GM08714 (cell line): ENCODE measurements around the gene MTHFD2.
"Not testable (repeated sequence)": the region's sequence is repeated elsewhere in the genome, so short reads cannot be mapped to it uniquely, and the experiment has no call there.

Source experiments
- H3K4me3 ChIP-seq: fragments of 200-500 bp; sonication (Bioruptor generic); 2 replicates; pipeline ENCODE4 v1.5.1; 2014; ENCODE audit warnings: mild to moderate bottlenecking, low read length, inconsistent platforms
- ZNF274 ChIP-seq: IDR thresholded peaks from 2 replicates; pipeline ENCODE4 v1.6.1; 2012; ENCODE audit warnings: mild to moderate bottlenecking, low read depth, low read length

MTHFD2 gene

DNA sequence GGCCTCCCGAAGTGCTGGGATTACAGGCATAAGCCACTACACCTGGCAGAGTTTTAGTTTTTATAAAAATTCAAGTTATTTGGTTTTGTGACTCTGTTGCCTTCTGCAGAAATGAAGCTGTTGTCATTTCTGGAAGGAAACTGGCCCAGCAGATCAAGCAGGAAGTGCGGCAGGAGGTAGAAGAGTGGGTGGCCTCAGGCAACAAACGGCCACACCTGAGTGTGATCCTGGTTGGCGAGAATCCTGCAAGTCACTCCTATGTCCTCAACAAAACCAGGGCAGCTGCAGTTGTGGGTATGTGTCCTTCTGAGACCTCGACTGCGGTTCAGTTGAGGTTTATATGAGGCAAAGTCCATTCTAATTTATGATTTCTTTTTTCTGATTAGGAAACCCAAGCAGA is 7.2 kb downstream of the MTHFD2 start:
- H3K4me3 ChIP-seq, result peak overlapping the region; percentile 24; the same call in 1 of the 2 replicates
- TF ChIP-seq ZNF274, result no peak

DNA sequence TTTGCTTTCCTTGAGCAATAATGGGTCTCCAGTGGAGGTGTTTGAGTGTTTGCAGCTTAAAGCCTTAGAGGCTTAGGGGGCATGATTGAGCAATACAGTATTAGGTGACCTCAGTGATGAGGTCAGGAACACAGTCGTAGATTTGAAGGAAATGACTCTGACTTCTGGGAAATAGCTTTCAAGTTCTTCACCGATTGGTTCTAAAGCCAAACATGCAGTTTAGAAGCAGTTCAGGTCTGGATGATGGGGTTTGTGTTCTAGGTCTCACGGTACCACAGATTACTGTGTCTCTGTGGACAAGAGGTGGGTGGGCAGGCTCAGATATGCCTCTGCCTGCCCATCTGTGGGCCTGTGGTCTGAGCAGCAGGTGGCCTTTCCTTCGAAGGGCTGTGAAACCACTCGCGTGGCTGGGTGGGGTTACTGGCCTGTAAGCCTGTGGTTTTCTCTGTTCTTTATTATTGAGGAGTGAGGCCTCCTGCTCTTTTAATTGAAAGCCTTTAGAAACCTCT is 7.8 kb downstream of the MTHFD2 start:
- no peak for TF ChIP-seq ZNF274
- no peak overlapping the region for H3K4me3 ChIP-seq

DNA sequence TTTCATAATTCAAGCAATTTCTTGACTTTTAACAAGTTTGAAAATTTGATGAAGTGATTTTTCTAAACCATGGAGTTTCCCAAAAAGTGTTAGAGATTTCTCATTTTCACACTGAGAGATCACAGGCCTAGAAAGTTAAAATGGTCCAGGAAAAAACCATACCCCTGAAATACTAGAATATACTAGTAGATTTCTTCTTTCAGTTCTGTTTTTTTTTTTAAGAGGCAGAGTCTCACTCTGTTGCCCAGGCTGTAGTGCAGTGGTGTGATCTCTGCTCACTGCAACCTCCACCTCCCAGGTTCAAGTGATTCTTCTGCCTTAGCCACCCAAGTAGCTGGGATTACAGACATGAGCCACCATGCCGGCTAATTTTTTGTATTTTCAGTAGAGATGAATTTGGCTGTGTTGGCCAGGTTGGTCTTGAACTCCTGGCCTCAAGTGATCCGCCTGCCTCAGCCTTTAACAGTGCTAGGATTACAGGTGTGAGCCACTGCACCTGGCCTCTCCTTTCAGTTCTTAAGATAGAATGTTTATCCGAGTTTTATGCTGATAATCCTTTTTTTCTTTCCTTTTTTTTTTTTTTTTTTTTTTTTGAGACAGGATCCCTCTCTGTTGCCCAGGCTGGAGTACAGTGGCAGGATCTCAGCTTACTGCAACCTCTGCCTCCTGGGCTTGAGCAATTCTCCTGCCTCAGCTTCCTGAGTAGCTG is 14.4 kb downstream of the MTHFD2 start:
- TF ChIP-seq ZNF274, result no peak
- no peak overlapping the region for H3K4me3 ChIP-seq

DNA sequence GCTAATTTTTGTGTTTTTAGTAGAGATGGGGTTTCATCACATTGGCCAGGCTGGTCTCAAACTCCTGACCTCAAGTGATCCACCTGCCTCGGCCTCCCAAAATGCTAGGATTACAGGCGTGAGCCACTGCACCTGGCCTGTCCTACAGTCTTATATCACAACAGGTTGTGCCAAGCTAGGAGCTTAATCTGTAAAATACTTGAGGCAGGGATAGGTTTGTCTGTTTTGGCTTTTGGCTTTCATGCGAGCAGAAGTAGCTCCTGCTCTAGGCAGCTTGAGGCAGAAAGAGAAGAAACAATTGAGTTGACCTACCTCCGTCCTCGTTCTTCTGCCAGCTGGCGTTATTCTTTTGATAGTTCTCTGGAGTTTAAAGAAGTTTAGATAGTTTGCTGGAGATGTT is 17.4 kb downstream of the MTHFD2 start:
- H3K4me3 ChIP-seq, result not testable (repeated sequence)

DNA sequence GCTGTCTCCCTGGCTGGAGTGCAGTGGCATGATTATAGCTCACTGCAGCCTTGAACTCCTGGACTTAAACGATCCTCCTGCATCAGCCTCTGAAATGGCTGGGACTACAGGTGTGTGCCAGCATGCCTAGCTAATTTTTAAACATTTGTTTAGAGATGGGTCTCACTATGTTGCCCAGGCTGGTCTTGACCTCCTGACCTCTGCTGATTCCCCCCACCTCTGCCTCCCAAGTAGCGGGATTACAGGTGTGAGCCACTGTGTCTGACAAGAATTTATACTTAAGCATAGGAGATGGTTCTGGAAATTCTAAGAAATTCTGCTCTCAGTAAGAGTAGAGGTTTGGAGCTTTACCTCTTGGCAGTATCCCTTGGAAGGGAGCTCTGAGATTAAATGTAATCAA is 18.2 kb downstream of the MTHFD2 start:
- no peak for TF ChIP-seq ZNF274

DNA sequence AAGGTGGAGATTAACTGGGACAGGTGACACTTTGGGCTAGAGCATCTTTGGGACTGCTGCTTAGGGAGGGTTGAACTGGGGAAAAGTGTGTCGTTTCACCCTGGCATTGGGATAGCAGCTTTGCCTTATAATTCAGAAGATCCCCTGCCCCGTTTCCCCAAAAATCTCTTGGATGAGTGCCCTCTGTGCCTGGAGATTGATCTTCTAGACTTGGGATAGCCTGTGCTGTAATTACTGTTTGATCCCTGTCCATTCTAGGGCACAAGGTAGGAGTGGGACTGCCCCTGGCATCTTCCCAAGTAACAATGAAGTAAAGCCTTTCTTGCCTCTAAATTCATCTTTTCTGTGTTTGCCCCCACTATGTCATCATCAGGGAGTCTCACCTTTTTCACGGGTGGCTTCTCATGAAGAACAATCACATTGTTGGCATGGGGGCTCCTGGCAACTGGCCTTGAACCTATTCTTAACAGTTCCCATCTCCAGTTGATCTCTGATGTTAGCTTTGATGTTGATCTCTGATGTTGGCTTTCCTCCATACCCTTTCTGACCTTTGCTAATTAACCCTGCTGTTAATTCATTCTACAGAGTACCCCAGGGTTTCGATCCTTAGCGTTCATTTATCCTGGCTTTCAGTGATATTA is 21.6 kb downstream of the MTHFD2 start:
- TF ChIP-seq ZNF274, result no peak
- no peak overlapping the region for H3K4me3 ChIP-seq

More for the DNA sequence above, 18.2 kb downstream of the MTHFD2 start:
- no peak overlapping the region for H3K4me3 ChIP-seq

DNA sequence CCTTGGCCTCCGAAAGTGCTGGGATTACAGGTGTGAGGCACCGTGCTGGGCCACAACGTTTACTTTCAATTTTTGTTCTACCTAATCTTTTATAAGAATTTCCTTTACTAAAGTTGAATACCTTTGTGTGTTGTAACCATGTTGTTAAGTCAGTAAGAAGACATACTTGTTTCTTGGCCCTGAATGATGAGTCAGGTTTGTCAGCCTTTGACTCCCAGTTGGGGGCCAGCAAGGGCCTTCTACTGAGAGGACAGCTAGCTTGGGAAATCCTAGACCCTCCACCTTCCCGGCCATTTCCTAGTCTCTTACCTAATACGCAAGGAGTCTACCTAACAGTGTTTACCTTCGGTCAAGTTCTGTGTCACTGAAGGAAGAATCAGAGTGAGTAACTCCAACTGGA is 22.7 kb downstream of the MTHFD2 start:
- no peak for TF ChIP-seq ZNF274
- H3K4me3 ChIP-seq, result no peak overlapping the region

DNA sequence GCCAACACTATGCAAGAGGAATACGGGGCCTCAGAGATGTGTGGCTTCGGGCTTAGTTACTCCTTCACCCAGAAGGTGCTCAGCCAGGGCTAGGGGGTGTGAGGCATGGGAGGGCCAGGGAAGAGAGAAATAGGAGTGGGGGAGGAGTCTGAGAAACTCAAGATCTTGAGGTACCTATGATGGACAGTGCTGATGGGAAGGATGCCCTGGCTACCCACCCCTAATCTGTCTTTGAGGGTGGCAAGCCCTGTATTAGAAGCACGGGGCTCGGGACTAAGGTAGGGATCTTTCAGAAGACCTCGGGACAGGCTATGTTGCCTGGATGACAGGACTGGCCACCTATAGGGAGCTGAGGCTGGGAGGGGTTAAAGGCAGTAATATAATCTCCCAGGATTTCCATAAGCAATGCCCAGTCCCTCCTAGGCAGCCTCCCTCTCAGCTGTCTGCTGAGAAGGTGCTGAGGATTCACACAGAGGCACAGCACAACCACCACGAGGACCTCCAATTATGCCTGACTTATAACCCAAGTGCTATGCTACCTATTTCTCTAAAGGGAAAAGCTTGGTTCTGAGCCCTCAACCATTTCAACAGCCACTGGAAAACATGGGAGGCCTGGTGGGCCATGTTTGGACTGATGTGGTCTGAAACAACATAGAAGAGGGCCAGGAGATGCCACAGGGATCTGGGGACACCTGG is 23.3 kb downstream of the MTHFD2 start:
- H3K4me3 ChIP-seq, result no peak overlapping the region
- no peak for TF ChIP-seq ZNF274

DNA sequence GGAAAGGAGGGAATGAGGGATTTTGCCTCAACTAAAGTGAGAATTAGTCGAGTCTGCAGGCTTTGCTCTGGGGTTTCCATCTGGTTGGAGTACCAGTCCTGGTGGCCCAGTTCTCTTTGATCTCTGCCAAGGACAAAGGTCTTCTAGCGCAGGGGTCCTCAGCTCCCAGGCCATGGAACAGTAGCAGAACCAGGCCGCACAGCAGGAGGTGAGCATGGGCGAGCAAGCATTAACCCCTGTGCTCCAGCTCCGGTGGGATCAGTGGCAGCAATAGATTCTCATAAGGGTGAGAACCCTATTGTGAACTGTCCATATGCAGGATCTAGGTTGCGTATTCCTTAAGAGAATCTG is 23.9 kb downstream of the MTHFD2 start:
- no peak overlapping the region for H3K4me3 ChIP-seq
- no peak for TF ChIP-seq ZNF274

DNA sequence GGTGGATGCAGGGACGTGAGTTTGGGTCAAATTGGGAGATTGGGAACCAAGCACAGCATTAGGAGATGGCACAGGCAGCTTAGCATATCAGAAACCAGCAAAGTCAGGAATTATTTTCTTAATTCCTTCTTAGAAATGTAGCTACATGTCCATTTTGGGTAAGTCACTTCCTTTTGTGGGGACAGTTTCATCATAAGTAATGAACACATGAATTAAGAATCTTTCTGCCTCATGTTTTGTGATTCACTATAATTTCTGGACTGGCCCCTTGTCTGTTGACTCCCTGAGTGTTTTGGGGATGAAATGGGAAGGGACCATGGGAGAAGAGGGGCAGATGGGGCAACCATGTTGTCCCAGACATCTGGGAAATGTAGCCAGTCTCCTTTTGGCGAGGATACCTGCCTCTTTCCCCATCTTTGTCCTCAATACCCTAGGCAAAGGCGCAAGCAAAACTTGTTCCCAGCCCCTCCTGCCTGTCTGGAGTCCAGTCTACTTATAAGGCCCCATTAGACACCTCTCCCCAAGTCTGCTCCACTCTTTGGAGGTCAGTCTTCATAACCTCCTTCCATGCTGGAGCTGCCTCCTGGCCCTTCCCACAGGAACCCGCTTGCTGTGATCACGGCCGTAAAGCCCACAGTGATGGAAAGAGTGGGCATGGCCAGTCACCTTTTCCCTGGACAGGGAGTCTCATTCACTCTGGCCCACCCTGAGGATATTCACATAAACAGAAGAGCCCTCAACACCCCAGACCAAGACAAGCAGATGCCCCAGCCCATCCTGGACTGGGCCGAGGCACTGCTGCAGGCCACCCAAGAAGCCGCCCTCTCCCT is 25.7 kb downstream of the MTHFD2 start:
- TF ChIP-seq ZNF274, result no peak
- no peak overlapping the region for H3K4me3 ChIP-seq

DNA sequence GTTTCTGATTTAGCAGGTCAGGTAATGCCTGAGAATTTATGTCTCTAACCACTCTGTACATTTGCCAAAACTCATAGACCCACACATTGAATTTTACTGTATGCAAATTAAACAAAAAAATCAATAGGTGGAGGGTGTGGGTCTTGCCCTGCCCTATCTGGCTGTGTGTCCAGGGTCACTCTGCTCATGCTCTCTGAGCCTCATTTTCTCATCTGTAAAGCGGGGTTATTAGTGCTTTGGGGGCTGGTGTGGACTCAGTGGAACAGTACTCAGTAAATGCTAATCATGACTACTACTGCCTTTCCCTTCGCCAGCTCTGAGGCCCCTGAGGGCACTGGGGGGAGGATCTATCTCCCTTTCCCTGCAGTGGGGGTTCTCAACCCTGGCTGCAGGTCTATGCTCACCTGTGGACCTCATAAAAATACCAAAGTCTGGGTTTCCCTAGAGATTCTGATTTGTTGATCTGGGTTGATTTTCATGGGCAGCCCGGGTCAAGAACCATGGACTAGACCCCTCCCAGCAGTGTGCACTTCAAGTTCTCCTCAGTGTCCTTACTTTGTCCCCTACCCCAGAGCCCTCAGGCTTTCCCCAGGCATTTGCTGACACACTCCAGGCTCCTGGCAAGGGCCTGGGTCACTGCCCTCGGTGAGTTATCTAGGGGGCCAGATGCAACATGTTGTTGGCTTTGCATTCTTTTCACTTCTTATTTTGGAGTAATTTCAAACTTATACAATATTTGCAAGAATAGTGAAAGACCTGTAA is 27.5 kb downstream of the MTHFD2 start:
- no peak overlapping the region for H3K4me3 ChIP-seq
- TF ChIP-seq ZNF274, result no peak

DNA sequence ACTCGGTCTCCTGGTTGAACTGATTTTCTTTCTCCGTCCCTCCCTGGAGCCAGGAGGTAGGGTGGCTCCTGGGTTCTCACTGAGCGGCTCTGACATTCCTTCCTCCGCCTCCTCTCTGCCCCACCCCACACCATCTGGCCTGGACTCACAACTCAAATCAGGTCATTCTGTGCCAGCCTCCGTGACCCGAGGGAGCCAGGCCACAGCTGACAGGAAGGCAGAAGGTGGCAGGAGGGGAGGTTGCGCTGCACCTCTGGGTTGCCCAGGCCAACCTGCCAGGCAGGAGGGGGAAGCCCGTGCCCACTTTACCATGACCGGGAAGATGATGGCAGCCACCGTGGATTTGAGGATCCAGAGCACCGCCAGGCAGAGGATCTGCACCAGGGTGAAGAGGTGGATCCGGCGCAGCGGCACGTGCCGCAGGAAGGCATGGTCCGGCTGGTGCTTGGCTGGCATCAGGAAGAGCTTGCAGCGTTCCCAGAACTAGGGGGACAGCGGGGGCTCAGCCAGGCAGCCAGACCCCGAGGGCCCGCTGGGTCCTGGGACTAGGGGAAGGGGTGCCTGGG is 28.3 kb downstream of the MTHFD2 start:
- TF ChIP-seq ZNF274, result no peak
- H3K4me3 ChIP-seq, result no peak overlapping the region

DNA sequence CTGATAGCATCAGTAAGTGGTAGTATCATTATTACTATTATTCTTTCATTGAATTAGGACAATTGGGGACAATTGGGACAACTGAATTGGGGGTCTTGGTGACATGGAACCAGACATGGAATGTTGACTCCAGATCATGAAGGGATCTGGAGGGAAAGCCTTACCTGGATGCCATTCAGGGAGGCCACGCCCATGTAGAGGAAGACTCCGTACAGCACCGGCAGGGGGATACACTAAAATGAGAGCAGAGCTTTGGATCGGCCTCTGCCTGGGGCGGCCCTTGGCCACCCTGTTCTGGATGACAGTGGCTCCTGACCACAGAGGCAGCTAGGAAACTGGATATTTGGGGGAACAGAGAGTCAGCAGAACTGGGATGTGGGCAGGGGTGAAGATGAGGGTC is 29.2 kb downstream of the MTHFD2 start:
- H3K4me3 ChIP-seq, result no peak overlapping the region
- no peak for TF ChIP-seq ZNF274
